HL-60/S4 treated with retinoic acid at 250 ng/mL for 4 days and 3 days (cell line): ENCODE data around the gene PLXNA2.

Source experiments
- in situ Hi-C: fragments of 300-500 bp; cut with MboI; formaldehyde crosslinking; loops from 2 replicates; pipeline ENCODE4 v1.7.0; 2022; ENCODE audit warnings: low sequenced_read_pairs

Gene PLXNA2

DNA sequence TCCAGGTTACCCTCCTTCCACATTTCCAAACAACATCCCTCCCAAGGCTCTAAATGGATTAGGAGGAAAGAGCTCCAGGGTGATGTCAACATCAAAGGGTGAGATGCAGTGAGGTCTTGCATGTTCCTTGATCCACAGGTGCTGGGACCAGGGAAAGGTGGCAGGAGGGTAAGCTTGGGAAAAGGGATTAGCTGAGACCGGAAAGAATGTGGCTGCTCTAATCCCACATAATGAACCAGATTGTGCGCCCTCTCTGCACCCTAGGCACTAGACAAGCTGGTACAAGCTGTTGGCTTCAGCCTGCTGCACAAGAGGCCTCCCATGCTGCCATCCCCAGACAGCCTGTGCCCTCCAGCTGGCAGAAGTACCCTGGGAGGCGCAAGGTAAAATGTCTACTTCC is 34.9 kb downstream of the PLXNA2 start:
- in situ Hi-C loops, result no loop called here

DNA sequence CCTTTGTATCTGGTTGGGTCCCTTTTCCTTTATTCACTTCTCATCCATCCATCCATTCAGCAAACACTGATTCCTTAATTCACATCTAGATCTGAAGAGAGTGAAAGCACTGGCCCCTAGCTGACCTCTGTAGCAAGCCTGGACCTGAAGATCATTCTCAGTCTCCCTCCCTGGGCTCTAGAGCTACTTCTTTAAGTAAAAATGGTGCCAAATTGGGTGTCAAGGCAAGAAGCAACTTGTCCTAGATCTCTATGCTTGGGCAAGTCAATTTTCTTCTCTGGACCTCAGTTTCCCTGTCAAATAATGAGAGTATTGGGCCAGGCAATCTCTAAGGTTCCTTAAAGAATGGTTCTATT is 36.1 kb downstream of the PLXNA2 start:
- in situ Hi-C loops, result no loop called here

GRCh38 chr1:208207388-208208131 is 36.6 kb downstream of the PLXNA2 start:
- in situ Hi-C loops, result no loop called here

DNA sequence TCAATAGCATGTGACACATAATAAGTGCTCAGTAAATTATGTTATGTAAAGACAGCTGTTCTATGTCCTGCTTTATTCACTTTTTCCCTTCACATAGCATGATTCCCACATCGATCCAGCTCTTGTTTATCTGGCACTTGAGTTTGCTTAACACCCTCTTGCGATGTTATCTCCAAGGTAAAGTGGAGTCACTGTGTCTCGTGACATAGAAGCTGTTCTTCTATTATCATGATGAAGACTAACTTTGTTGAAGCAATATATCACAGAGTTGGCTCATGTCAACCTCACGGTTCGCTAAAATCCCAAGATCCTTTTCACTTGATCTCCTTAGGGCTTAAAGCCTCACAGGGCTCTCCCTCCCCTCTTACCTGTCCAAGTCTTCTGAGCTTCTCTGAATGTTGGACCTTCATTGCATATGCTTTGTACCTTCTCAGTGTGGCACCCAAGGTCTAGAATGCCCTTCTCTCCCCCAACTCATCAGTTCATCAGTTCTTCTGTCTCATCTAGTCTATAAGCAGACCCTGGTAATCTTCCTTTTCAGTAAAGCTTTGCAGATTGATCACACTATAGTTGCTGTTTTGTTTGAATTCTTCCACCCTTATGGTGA is 38.0 kb downstream of the PLXNA2 start:
- in situ Hi-C loops, result no loop called here

DNA sequence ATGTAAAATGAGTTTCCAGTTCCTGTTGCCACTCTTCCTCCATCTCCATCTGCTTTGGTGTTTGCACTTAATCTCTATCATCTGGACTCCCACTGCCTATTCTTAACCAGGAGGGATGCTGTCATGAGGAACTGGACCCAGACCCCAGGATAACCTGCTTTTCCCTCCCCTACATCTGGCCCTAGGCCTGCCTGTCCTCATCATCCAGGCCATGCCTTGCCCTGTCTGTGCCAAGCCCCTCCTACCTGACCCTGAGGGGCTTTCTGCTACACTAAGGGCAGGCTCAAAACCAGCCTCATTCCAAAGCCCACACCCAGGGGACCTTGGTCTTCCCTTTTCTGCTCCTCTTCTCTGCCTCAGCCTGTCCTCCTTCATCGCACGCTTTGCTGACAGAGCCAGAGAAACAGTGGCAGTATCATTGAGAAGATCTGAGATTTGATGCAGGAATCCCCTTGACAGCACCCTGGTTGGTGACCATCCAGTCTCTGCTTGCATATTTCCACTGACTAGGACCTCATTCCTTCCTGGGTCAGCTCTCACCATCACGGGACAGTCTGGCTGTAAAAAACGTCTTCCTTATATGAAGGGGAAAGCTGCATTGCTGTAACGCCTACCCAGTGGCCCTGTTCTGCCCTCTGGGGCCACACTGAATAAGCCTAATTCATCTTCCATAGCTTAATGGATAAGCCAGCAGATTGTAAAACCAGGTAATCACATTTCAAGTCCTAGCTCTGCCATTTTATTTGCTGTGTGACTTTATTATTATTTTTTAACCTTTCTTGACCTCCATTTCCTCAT is 38.8 kb downstream of the PLXNA2 start:
- in situ Hi-C loops, result no loop called here

GRCh38 chr1:208204779-208205178 is 39.4 kb downstream of the PLXNA2 start:
- in situ Hi-C loops, result no loop called here

- in situ Hi-C loops, result no loop called here
These were observed 40.2 kb downstream of the PLXNA2 start for GRCh38 chr1:208203848-208204609.

- in situ Hi-C loops, result no loop called here
These were observed 40.9 kb downstream of the PLXNA2 start for GRCh38 chr1:208203127-208203847.

DNA sequence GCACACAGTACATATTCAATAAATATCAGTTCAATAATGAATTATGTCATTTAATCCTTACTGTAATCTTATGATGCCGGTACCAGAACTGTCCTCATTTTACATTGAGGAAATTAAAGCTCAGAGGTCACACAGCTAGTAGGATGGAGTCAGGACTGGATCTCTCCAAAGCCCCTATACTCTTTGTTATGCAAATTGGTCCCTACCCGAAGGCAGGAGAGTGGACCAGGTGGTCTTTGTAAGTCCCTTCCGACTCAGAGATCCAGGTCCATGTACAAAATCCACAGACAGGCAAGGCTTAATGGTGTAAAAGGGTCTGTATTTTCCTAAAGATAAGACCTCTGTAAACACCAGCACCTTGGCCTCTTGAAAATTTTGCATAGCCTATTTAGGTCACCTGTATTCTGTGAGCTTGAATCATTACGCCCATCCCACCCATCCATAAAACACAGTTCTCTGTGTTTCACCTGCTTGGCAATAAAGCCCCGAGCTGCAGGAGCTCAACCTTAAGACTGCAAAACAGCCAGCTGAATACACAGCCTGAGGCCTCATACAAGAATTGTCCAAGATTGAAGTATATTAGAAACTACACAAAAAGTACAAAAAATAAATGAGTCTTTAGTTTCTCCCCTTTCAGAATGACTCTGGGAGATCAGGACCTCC is 41.7 kb downstream of the PLXNA2 start:
- in situ Hi-C loops, result no loop called here

DNA sequence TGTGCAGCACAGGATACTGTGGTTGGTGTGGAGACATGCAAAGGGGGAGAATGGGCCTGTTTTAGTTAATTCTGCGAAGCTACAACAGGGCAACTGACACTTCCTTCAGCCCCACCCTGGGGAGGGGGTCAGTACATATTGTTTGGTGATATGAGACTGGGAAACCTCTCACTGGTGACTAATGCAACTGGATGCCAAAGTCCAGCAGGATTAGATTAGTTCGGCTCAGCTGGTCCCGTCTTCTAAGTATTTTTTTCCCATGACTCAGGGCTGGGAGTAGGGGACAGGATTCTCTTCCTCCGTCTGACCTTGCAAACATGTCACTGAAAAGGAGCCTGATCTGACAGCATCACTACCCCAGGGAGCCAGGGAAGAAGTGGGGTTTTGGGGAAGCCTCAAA is 43.0 kb downstream of the PLXNA2 start:
- in situ Hi-C loops, result no loop called here

- in situ Hi-C loops, result no loop called here
These were observed 44.1 kb downstream of the PLXNA2 start for GRCh38 chr1:208200116-208200515.

DNA sequence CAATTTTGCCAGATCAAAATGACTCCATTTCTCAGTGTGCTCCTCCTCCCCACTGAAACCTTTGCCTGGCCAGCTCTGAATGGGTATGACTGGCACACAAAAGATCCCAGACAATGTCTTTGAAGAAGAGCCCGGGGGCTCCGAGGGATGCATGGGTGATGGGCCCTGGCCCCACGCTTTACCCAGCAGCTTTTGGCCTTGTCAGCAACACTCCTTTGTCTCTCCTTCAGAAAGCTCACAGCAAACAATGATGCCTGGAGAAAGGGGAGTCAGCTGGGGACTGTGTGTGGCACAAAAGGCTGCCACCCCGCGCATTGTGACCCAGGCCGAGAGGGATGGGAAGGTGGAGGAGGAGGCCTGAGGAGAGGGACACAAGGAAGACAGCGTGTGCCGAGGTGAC is 45.9 kb downstream of the PLXNA2 start:
- in situ Hi-C loops, result no loop called here

GRCh38 chr1:208194944-208195343 is 49.2 kb downstream of the PLXNA2 start:
- in situ Hi-C loops, result no loop called here

GRCh38 chr1:208192995-208193394 is 51.2 kb downstream of the PLXNA2 start:
- in situ Hi-C loops, result no loop called here

DNA sequence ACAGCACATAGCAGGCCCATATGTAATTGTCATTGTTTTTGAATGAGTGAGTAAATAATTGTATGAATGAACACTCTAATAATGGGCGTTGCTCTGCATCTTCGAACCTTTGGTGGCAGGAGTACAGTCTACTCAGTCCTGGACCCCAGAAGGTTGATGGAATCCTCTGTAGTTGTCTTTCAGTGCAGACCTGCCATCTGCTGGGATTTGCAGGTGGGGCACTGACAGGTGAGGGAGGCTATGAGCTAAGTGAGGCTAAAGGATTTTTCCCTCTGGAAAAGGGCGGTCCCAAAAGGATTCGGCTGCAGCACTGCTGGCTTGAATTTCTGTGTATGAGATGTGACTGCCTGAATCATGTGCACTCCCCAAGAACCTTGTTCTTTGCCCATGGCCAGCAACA is 53.4 kb downstream of the PLXNA2 start:
- in situ Hi-C loops, result no loop called here

DNA sequence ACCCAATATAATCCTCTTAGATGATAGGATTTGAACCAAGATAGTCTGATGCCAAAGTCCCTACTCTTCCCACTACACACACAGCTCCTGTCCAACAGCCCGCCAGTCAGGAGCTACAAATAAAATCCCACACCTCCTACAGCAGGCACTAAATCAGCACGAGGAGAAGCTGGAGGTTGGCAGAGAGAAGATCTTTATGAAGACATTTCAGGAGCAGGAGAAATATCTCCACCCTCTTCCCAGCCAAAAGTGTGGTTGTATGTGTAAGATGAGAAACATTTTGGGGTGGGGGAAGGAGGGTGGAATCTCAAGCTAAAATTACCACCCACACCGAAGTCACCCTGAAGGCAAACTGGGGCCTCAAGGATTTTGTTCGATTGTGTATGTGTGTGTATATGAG is 54.5 kb downstream of the PLXNA2 start:
- in situ Hi-C loops, result no loop called here

DNA sequence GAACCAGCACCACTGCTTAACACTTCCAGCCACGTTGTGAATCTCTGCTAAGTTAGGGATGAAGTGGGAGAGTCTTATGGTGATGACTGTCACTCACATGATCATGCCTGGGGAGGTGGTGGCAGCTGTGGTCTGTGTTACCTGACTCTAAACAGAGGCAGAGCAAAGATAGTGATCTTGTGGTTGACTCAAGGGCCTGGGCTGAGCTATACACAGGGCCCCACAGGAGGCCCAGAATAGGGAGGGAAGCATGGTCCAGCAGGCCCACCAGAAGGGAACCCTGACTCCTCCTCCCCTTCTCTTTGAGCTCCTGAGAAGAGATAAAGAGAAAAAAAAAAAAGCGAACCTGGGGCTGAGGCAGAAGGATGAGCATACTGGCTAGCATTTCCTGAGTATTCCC is 55.0 kb downstream of the PLXNA2 start:
- in situ Hi-C loops, result no loop called here

DNA sequence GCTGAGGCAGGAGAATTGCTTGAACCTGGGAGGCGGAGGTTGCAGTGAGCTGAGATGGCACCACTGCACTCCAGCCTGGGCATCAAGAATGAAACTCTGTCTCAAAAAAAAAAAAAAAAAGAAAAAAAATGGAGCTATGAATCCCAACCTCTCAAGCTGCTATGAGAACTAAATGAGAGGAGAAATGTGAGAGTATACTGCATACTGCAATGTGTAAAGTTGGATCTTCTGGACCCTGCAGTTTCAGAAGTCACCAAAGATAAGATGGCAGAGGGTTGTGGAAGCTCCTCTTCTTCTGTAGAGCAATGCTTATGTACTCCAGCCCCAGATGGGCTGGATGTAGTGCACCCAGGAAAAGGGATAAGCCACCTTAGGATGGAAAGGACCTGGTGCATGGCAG is 55.6 kb downstream of the PLXNA2 start:
- in situ Hi-C loops, result no loop called here

DNA sequence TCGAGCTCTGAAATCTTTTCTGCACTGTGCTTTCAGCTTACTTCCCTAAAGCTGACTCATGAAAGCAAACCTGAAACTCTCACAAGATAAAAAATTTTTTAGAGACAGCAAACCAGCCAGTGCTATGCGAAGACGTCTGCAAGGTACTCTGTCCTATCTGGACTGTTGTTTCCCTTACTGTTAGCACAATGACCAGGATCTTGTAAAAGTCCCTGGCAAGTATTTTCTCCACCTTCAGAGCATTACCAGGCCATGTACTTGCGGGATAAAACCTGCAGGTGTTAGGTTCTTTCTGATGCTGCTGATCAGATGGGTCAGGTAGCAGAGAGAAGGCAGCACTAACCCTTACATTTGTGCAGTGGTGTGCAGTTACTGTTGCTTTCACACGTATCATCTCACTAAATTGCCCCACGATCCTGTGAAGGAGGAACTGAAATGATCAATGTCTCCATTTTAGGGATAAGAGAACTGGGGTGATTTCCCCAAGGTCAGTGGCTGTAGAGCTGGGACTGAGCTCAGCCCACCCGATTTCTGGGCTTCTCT is 56.6 kb downstream of the PLXNA2 start:
- in situ Hi-C loops, result no loop called here

DNA sequence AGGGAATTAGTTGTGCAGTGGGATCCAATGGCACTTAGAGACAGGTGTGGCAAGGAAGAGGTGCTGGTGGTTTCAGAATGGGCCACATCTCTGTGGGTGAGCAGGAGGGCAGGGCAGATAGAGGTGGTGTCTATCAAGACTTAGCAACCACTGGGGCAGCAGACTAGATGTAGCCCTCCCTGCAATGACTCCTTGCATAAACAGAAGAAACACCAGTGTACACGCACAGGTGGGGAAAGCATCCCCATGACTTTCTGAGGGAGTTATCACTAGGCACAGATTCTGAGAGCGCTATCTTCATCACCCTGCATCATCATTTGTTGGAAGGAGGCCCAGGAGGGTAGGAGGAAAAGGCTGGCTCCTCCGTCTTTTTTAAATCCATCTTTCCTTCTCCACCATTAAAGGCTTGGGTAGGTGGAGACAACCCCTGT is 58.4 kb downstream of the PLXNA2 start:
- in situ Hi-C loops, result no loop called here
